Endothelial cell of umbilical vein (primary cell): ENCODE measurements around the gene PDE4C. TPM values are rescaled to one million over a fixed set of nuclear protein-coding genes. Genes with fewer than 3 reads are reported as not detected.

Experiments
- BruUV-seq: library from RNA; stranded (reverse); fragments of 400-500 nt; replicated peaks from 2 replicates; lab custom pipeline; 2021; lab: Mats Ljungman, UMichigan
- CTCF ChIA-PET: fragments of 300-600, 350-600 bp; sonication (Branson Sonifier 250); formaldehyde crosslinking; loops from one replicate; lab custom pipeline; 2021; ENCODE audit warnings: antibody characterized with exemption, inconsistent platforms; lab: Charles Lee
- POLR2A ChIA-PET: fragments of 300-600, 350-600 bp; sonication (Branson Sonifier 250); formaldehyde crosslinking; loops from one replicate; lab custom pipeline; 2021; ENCODE audit warnings: antibody characterized with exemption, inconsistent platforms; lab: Charles Lee
- DNase-seq: peaks from one replicate; pipeline ENCODE4 v3.0.0-alpha.2; 2011; ENCODE audit warnings: low read depth, low spot score
- FAIRE-seq: peaks from 2 replicates; lab custom pipeline; 2011; peaks lifted over from hg19 to GRCh38; lab: Jason Lieb, UNC
- H2AFZ ChIP-seq: 2 replicates; pipeline ENCODE4 v1.6.0; 2012; ENCODE audit warnings: low read depth, low read length, control low read depth, inconsistent platforms
- H3K27ac ChIP-seq: 2 replicates; pipeline ENCODE4 v1.5.1; 2011; ENCODE audit warnings: low read depth, mild to moderate bottlenecking, control low read depth, low read length, moderate library complexity; ENCODE audit not compliant: insufficient read depth
- H3K27me3 ChIP-seq, 2 experiments: 2 replicates each; pipeline versions ENCODE4 v1.6.0 to v1.6.1; 2011; ENCODE audit warnings: low read length in 2 of 2, mixed read lengths in 1 of 2; ENCODE audit not compliant: control insufficient read depth in 2 of 2, insufficient read depth in 2 of 2
- H3K36me3 ChIP-seq, 2 experiments: 2 replicates in 1 of 2; 3 replicates in 1 of 2; pipeline ENCODE4 v1.5.1; 2011; ENCODE audit warnings: low read length in 2 of 2, mild to moderate bottlenecking in 1 of 2, moderate library complexity in 1 of 2; ENCODE audit not compliant: control insufficient read depth in 2 of 2, insufficient read depth in 2 of 2; ENCODE audit errors: extremely low read depth in 1 of 2
- H3K4me1 ChIP-seq: 3 replicates; pipeline ENCODE4 v1.5.1; 2011; ENCODE audit warnings: mild to moderate bottlenecking, low read length; ENCODE audit not compliant: control insufficient read depth, insufficient read depth; ENCODE audit errors: extremely low read depth
- H3K4me2 ChIP-seq: 2 replicates; pipeline ENCODE4 v1.6.1; 2011; ENCODE audit warnings: low read length, control low read depth, mixed read lengths; ENCODE audit not compliant: insufficient read depth
- H3K4me3 ChIP-seq, 3 experiments: fragments of 200-600 bp in 1 of 3; sonication (generic), shearing (Covaris generic) in 1 of 3; replicated peaks in 1 of 3; 2 replicates each; pipeline ENCODE4 v1.5.1; 2011 to 2016; ENCODE audit warnings: control low read depth in 3 of 3, low read length in 3 of 3, mild to moderate bottlenecking in 2 of 3, inconsistent platforms in 1 of 3, low read depth in 1 of 3, moderate library complexity in 1 of 3; ENCODE audit not compliant: insufficient read depth in 1 of 3
- H3K79me2 ChIP-seq: 2 replicates; pipeline ENCODE4 v1.6.0; 2012; ENCODE audit warnings: low read length, inconsistent platforms; ENCODE audit not compliant: control insufficient read depth, insufficient read depth
- H3K9ac ChIP-seq: replicated peaks from 2 replicates; pipeline ENCODE3; 2011; ENCODE audit warnings: low read length, control low read depth; ENCODE audit not compliant: insufficient read depth; ENCODE audit errors: extremely low read depth
- H3K9me1 ChIP-seq: replicated peaks from 3 replicates; pipeline ENCODE4 v1.6.0; 2011; ENCODE audit warnings: mild to moderate bottlenecking, low read length; ENCODE audit not compliant: control insufficient read depth, insufficient read depth; ENCODE audit errors: extremely low read depth
- H3K9me3 ChIP-seq: replicated peaks from 2 replicates; pipeline ENCODE4 v1.5.1; 2012; ENCODE audit warnings: low read length, inconsistent platforms; ENCODE audit not compliant: control insufficient read depth, insufficient read depth
- H4K20me1 ChIP-seq: replicated peaks from 2 replicates; pipeline ENCODE3; 2011; ENCODE audit warnings: mild to moderate bottlenecking, low read length; ENCODE audit not compliant: control insufficient read depth, insufficient read depth; ENCODE audit errors: extremely low read depth
- EZH2 ChIP-seq: IDR thresholded peaks from 2 replicates; pipeline ENCODE4 v1.6.1; 2012; ENCODE audit warnings: borderline replicate concordance, low read depth, mild to moderate bottlenecking, moderate library complexity, low read length, inconsistent platforms; ENCODE audit not compliant: severe bottlenecking
- FOS ChIP-seq: IDR thresholded peaks from 2 replicates; pipeline ENCODE4 v1.6.1; 2011; ENCODE audit warnings: mild to moderate bottlenecking, low read length, moderate library complexity, borderline replicate concordance; ENCODE audit not compliant: insufficient read depth
- JUN ChIP-seq: IDR thresholded peaks from 2 replicates; pipeline ENCODE4 v1.6.1; 2011; ENCODE audit warnings: borderline replicate concordance, low read depth; ENCODE audit not compliant: insufficient read length, insufficient read depth
- MYC ChIP-seq: IDR thresholded peaks from one replicate; pipeline ENCODE4 v1.6.1; 2011; ENCODE audit warnings: mild to moderate bottlenecking, low read depth, low read length
- POLR2A ChIP-seq: IDR thresholded peaks from 2 replicates; pipeline ENCODE4 v1.6.1; 2012; ENCODE audit warnings: low read depth, mild to moderate bottlenecking, control low read depth, low read length
- POLR2AphosphoS5 ChIP-seq: IDR thresholded peaks from 2 replicates; pipeline ENCODE4 v1.6.1; 2012; ENCODE audit warnings: low read depth, mild to moderate bottlenecking, control low read depth, low read length, moderate library complexity; ENCODE audit not compliant: insufficient read depth
- dilution Hi-C: fragments of 300-500 bp; cut with MboI; formaldehyde crosslinking; loops from one replicate; pipeline ENCODE4 v1.15.0; 2019; ENCODE audit warnings: low sequenced_read_pairs; ENCODE audit not compliant: extremely low pct_ligation_motif_present
- intact Hi-C: fragments of 100-400 bp; cut with micrococcal nuclease; formaldehyde crosslinking; loops from one replicate; pipeline ENCODE4 v1.10.0; 2022
- polyA plus RNA-seq, 4 experiments: library from polyadenylated mRNA; depleted of rRNA in 3 of 4; stranded (reverse) in 3 of 4; unstranded in 1 of 4; fragments of >200 nt; gene quantifications; 2 replicates each; pipeline versions ENCODE4 v1.2.1 to v1.2.3, GENCODE V29; 2011 to 2012; ENCODE audit warnings: missing spikeins in 1 of 4
- total RNA-seq: library from RNA; stranded (reverse); gene quantifications from 2 replicates; pipeline ENCODE4 v1.2.3, GENCODE V29; 2021
- TF ChIP-seq, protein P1 (sequence below): IDR thresholded peaks from 2 replicates; pipeline ENCODE4 v1.6.1; 2011; ENCODE audit not compliant: insufficient read depth, insufficient read length

Gene PDE4C
- total and polyA plus RNA-seq, 2 donors (not counting 3 experiments of a cell fraction or from before 2014, with no cell fraction given): 0.29 to 0.97 TPM

GRCh38 chr19:18274781-18275356, 48.6 kb upstream of the PDE4C start:
- peak; percentile 88 for FAIRE-seq
- POLR2A ChIA-PET: interaction anchor here (1.5 to 1.7 kb wide), 2 partner anchors 54 to 111 kb away, joined by 4 to 6 read pairs; partner anchors contain the start of gene GDF15

DNA sequence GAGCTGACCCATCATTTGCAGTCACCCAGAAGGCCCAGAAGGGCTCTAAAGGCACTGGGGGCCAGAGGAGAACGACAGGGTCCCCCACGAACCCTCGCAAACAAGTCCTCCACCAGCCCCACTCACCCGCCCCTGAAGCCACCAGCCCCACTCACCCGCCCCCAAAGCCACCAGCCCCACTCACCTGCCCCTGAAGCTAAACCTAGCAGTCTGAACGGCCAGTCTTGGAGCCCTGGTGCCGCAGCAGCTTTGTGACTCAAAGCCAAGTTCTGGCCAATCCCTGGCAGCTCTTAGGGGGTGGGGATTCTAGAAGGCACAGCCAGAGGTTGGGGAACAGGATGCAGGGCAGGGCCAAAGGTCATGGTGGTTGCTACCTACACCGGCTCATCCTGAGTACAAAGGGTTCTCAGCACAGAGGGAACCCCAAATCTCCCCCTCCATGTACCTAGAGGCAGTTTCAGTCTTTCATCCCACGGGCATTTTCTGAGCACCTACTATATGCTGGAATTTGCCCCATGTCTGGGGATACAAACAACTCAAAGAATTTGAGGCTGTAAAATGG, 48.1 kb upstream of the PDE4C start, which contains the start of gene IQCN:
Gene IQCN, minus strand, starts transcription at position 234 of the 562 bp plus-strand sequence. CDS start 4,974 bp downstream, outside the sequence.
- Histone ChIP-seq H3K27me3 (no peaks in the 10 kb centered on the region), H3K9me3 (no peaks in the 10 kb centered on the region), H3K36me3 (peaks cover 0 to 2% of the 10 kb centered on the region in 2 experiments), H3K4me1 (peaks cover 22% of the 10 kb centered on the region), H3K4me3 (no peak within 1 kb of the TSS), H3K9me1 (no peaks in the 10 kb centered on the region), H3K4me2 (peak within 1 kb of the TSS; percentile 40), H3K9ac (no peak within 1 kb of the TSS), H2AFZ (no peak within 1 kb of the TSS), H3K79me2 (peaks cover 15% of the 10 kb centered on the region), H3K27ac (no peak within 1 kb of the TSS), H4K20me1 (peaks cover 5% of the 10 kb centered on the region)
- CTCF ChIA-PET: interaction anchor here (1.0 to 3.8 kb wide), 5 partner anchors 52 to 136 kb away, joined by 3 to 38 read pairs (median 6); no protein-coding TSS in a partner anchor
- no peak for TF ChIP-seq EZH2
- dilution Hi-C loops (no loop called here), intact Hi-C loops (no loop called here)
- POLR2A ChIA-PET: interaction anchor here (1.5 to 1.7 kb wide), 2 partner anchors 54 to 111 kb away, joined by 4 to 6 read pairs; partner anchors contain the start of gene GDF15
- FAIRE-seq: no peak
- no TSS peak for BruUV-seq
- no peak for DNase-seq

More at GRCh38 chr19:18274781-18275356, 48.6 kb upstream of the PDE4C start:
- Histone ChIP-seq H3K36me3 (peaks cover 0 to 2% of the 10 kb centered on the region in 2 experiments), H3K9ac (no peak overlapping the region), H3K4me1 (peaks cover 23% of the 10 kb centered on the region), H2AFZ (no peak overlapping the region), H3K9me1 (no peaks in the 10 kb centered on the region), H4K20me1 (peaks cover 5% of the 10 kb centered on the region), H3K79me2 (peaks cover 19% of the 10 kb centered on the region), H3K9me3 (no peaks in the 10 kb centered on the region), H3K27me3 (no peaks in the 10 kb centered on the region), H3K27ac (no peak overlapping the region), H3K4me2 (peak overlapping the region; percentile 40), H3K4me3 (no peak overlapping the region)
- peak; percentile 52 for TF ChIP-seq JUN
- peak; percentile 88 for TF ChIP-seq FOS
- no peak for TF ChIP-seq MYC
- TF ChIP-seq POLR2AphosphoS5: peak; percentile 86
- TF ChIP-seq, protein P1, sequence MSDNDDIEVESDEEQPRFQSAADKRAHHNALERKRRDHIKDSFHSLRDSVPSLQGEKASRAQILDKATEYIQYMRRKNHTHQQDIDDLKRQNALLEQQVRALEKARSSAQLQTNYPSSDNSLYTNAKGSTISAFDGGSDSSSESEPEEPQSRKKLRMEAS: no peak
- TF ChIP-seq POLR2A: peak; percentile 54
- dilution Hi-C loops (no loop called here), intact Hi-C loops (loop anchor here (5.0 kb wide), 1 partner anchor 67 kb away; the partner anchor contains the start of gene PGPEP1)
- no TSS peak for BruUV-seq
- peak; percentile 81 for DNase-seq
- CTCF ChIA-PET: interaction anchor here (1.0 to 3.8 kb wide), 11 partner anchors 23 to 136 kb away, joined by 3 to 38 read pairs (median 4); partner anchors contain the start of genes GDF15 and LSM4
